GM23248 (cell line): ENCODE measurements around the gene NRP1.

ENCODE experiments used
- EZH2 ChIP-seq: fragments of 200-600 bp; sonication (generic); IDR thresholded peaks from 2 replicates; pipeline ENCODE4 v1.6.1; 2018; ENCODE audit warnings: antibody characterized with exemption, mild to moderate bottlenecking; ENCODE audit not compliant: insufficient read depth, poor library complexity, severe bottlenecking
- EZH2phosphoT487 ChIP-seq: fragments of 200-600 bp; sonication (generic); IDR thresholded peaks from 2 replicates; pipeline ENCODE4 v1.6.1; 2018; ENCODE audit warnings: antibody characterized with exemption, moderate library complexity, mild to moderate bottlenecking, low read depth; ENCODE audit not compliant: insufficient read depth

DNA sequence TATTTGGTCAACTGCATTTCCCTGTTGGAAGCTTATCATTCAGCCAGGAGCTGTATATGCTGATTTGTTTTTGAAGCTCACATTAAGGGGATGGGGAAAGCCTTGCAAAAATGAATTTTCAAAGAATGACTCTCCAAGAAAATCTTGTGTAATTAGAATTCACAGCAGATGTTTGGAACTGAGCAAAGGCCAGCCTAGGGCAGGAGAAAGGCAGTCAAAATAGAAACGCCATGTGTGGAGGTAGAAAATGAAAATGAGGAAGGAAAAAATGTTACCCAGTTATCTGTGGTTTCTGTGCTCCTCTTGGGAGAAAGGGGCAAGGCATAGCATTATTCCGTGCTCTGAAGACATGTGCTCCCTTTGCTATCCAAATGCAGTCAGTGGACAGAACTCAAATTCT lies 93.5 kb downstream of the NRP1 start:
- TF ChIP-seq EZH2 (no peak), EZH2phosphoT487 (no peak)
